ENCODE data around the gene ACBD6.
A peak's percentile ranks its signal among the peaks of the same experiment; 100 is the strongest.

The ACBD6 gene

GRCh38 chr1:180264595-180264994 is 237.8 kb downstream of the ACBD6 start:
- TF ChIP-seq Cebpa-rat (IDR thresholded peaks at IDR 0.05): no peak
- Histone ChIP-seq H3K4me1 (peaks cover 32% of the 10 kb centered on the region), H4K20me1 (no peaks in the 10 kb centered on the region), H3K4me2 (no peak overlapping the region), H3K4me3 (no peak overlapping the region), H3K27ac (no peak overlapping the region), H3K27me3 (no peaks in the 10 kb centered on the region), H3K9me3 (no peaks in the 10 kb centered on the region), H3K9ac (no peak overlapping the region), H3K36me3 (no peaks in the 10 kb centered on the region)

DNA sequence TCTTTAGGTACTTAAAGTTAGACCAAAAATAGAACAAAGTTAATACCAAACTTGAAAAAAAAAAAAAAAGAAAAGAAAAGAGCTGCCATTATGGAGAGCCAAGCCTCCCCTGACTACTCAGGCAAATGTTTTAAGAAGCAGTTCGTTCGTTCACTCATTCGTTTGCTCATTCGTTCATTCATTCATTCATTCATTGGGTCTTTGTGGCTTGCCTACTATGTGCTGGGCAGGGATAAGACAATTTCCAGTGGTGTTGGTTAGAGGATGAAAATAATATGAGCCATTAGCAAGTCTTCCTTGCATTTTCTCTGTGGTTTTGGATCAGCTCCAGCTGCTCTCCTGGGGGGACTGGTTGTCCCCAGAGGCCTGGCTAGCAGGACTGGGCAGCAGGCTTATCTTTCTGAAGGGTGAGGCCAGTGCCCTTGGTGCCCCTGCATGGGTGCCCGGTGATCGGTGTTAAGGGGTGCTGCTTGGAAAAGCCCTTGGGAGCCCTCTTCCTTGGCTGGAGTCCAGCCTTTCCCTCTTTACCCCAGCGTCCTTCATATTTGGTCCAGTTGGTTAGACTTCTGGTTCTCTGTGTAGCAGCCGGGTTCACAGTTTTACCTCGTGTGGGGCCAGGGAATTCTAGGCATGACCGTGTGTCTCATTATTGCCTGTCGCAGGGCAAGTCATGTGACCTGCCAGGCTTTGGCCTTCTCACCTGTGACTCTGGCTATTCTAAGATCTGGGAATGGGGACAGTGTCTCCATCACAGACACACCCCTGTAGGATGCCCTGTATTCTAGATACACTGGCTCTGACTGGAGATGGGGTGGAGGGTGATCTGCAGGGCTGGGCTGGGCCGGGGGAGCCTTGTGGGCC is 239.5 kb downstream of the ACBD6 start:
- Histone ChIP-seq H3K4me3 (no peak overlapping the region), H3K4me1 (peaks cover 32% of the 10 kb centered on the region), H4K20me1 (no peaks in the 10 kb centered on the region), H3K4me2 (peak overlapping the region; percentile 28; the same call in 1 of the 2 replicates), H3K9me3 (no peaks in the 10 kb centered on the region), H3K27me3 (no peaks in the 10 kb centered on the region), H3K36me3 (no peaks in the 10 kb centered on the region), H3K9ac (no peak overlapping the region), H3K27ac (no peak overlapping the region)
- no peak for TF ChIP-seq Cebpa-rat (IDR thresholded peaks at IDR 0.05)

DNA sequence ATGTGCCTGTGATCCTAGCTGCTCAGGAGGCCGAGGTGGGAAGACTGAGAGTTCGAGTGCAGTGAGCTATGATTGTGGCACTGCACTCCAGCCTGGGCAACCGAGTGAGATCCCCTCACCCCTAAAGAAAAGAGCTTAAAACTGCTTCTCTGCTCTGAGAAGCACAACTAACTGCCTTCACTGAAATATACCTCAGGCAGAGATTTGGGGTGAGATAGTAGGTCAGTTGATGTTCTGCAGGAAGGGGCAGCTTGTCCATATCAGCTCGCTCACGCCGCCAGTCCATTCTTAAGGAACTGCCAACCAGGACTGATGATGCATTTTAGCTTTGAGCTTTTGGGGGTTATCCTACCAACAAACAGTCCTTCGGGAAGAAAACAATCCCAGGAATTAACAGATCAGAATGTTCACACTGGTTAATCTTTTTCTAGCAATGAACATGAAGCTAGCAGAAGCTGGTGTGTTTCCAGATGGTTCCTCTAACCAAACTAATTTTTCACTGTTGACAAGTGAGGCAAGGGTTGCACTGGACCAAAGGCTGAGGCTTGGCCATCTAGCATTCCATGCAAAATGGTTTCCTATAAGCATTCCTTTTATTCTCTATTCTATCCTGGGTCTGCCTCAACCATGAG is 240.7 kb downstream of the ACBD6 start:
- H3K9ac ChIP-seq: no peak overlapping the region
- no peak overlapping the region for H3K4me2 ChIP-seq
- no peaks in the 10 kb centered on the region for H4K20me1 ChIP-seq
- no peak overlapping the region for H3K4me3 ChIP-seq
- peaks cover 20% of the 10 kb centered on the region for H3K4me1 ChIP-seq
- H3K9me3 ChIP-seq: no peaks in the 10 kb centered on the region
- no peaks in the 10 kb centered on the region for H3K36me3 ChIP-seq
- no peak overlapping the region for H3K27ac ChIP-seq
- no peaks in the 10 kb centered on the region for H3K27me3 ChIP-seq
- TF ChIP-seq Cebpa-rat (IDR thresholded peaks at IDR 0.05): no peak

DNA sequence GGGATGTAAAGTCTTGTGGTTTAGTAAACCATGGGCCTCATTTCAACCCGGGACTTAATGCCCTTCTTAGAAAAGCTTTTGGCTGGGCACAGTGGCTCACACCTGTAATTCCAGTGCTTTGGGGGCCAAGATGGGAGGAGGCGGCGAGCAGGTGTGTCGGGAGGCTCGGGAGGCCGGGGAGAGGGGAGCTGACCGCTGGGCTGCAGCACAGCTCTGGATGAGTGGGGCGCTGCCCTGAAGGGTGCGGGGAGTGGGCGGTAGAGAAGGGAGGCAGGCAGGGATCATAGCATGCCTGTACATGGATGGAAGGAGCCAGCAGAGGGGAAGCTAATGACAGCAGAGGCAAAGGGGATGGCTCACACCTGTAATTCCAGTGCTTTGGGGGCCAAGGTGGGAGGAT is 241.3 kb downstream of the ACBD6 start:
- Histone ChIP-seq H3K9ac (no peak overlapping the region), H3K36me3 (no peaks in the 10 kb centered on the region), H3K27ac (no peak overlapping the region), H3K27me3 (no peaks in the 10 kb centered on the region), H3K9me3 (no peaks in the 10 kb centered on the region), H3K4me1 (peaks cover 14% of the 10 kb centered on the region), H3K4me3 (no peak overlapping the region), H4K20me1 (0 out of 2 replicates have a peak, but pooled peaks cover 2% of the 10 kb centered on the region), H3K4me2 (no peak overlapping the region)
- no peak for TF ChIP-seq Cebpa-rat (IDR thresholded peaks at IDR 0.05)

- H3K9me3 ChIP-seq: no peaks in the 10 kb centered on the region
- H3K36me3 ChIP-seq: no peaks in the 10 kb centered on the region
- H3K9ac ChIP-seq: no peak overlapping the region
- H3K4me1 ChIP-seq: peaks cover 14% of the 10 kb centered on the region
- TF ChIP-seq Cebpa-rat (IDR thresholded peaks at IDR 0.05): no peak
- 0 out of 2 replicates have a peak, but pooled peaks cover 5% of the 10 kb centered on the region for H4K20me1 ChIP-seq
- no peaks in the 10 kb centered on the region for H3K27me3 ChIP-seq
- H3K4me3 ChIP-seq: no peak overlapping the region
- no peak overlapping the region for H3K4me2 ChIP-seq
- H3K27ac ChIP-seq: no peak overlapping the region
Observed at GRCh38 chr1:180260541-180260940, 241.8 kb downstream of the ACBD6 start.

DNA sequence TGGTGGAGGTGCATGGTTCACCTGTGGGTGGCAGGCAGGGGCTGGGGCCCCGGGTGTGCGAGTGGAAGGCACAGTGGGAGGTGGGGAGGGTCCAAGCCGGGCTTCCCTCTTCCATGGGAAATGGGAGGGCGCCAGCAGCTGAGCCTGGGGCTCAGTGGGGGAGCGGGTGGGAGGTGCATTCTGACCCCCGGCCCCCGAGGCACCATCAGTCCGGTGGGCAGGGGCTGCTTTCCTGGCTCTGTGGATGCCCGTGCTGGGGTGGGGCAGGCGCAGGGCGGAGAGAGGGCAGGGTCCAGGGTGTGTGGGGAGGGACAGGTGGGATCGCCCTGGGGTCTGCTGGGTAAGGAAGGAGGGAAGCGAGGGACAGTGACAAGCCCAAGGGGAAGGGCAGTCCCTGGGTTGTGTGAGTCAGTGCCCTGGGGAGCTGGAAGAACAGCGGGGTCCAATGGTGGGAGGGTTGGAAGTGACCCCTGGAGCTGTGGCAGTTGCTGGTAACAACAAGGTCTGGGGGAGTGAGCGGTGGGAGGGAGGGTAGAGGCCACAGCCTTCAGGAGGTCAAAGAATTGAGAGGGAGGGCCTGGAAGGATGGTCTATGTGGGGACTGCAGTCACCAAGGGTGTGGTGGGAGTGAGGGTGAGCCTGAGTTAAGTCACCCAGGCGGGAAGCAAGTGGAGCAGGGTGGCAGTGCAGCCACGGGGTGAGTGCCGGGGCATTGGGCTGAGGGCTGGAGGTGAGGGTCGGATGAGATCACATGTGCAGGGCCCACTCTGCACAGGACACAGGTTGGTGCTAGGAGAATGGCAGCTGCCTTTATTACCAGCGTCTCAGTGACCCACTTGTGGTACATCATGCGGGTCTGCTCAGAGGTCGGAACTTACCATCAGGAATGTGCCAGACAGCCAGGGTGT is 242.7 kb downstream of the ACBD6 start:
- no peak for TF ChIP-seq Cebpa-rat (IDR thresholded peaks at IDR 0.05)
- H3K9ac ChIP-seq: no peak overlapping the region
- no peak overlapping the region for H3K4me2 ChIP-seq
- no peak overlapping the region for H3K4me3 ChIP-seq
- H3K27me3 ChIP-seq: no peaks in the 10 kb centered on the region
- no peaks in the 10 kb centered on the region for H3K9me3 ChIP-seq
- H3K27ac ChIP-seq: no peak overlapping the region
- H4K20me1 ChIP-seq: peaks cover 5% of the 10 kb centered on the region; the same call in 1 of the 2 replicates
- H3K36me3 ChIP-seq: no peaks in the 10 kb centered on the region
- H3K4me1 ChIP-seq: peaks cover 22% of the 10 kb centered on the region

DNA sequence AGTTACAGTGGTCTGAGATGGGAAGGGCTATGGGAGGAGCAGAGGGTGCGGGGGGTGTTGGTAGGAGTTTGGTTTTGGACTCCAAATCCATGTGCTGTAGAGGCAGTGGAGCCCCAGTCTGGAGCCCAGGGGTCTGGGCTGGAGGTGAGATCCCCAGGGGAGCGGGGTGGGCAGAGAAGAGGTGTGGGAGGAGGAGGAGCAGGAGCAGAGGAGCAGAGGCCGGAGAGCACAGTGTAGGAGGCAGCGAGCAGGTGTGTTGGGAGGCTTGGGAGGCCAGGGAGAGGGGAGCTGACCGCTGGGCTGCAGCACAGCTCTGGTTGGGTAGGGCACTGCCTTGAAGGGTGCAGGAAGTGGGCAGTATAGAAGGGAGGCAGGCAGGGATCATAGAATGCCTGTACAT is 243.4 kb downstream of the ACBD6 start:
- no peak overlapping the region for H3K27ac ChIP-seq

GRCh38 chr1:180258290-180258689 is 244.1 kb downstream of the ACBD6 start:
- TF ChIP-seq Cebpa-rat (IDR thresholded peaks at IDR 0.05): no peak
- H3K27ac ChIP-seq: no peak overlapping the region
- H3K9me3 ChIP-seq: no peaks in the 10 kb centered on the region
- peaks cover 22% of the 10 kb centered on the region for H3K4me1 ChIP-seq
- no peaks in the 10 kb centered on the region for H3K27me3 ChIP-seq
- no peaks in the 10 kb centered on the region for H3K36me3 ChIP-seq
- no peak overlapping the region for H3K4me2 ChIP-seq
- H4K20me1 ChIP-seq: peaks cover 5% of the 10 kb centered on the region; the same call in 1 of the 2 replicates
- H3K9ac ChIP-seq: no peak overlapping the region
- no peak overlapping the region for H3K4me3 ChIP-seq

More for the DNA sequence above, 243.4 kb downstream of the ACBD6 start:
- Histone ChIP-seq H4K20me1 (peaks cover 5% of the 10 kb centered on the region; the same call in 1 of the 2 replicates), H3K9me3 (no peaks in the 10 kb centered on the region), H3K27me3 (no peaks in the 10 kb centered on the region), H3K4me3 (no peak overlapping the region), H3K4me1 (peaks cover 22% of the 10 kb centered on the region), H3K4me2 (no peak overlapping the region), H3K9ac (no peak overlapping the region), H3K36me3 (no peaks in the 10 kb centered on the region)
- no peak for TF ChIP-seq Cebpa-rat (IDR thresholded peaks at IDR 0.05)

DNA sequence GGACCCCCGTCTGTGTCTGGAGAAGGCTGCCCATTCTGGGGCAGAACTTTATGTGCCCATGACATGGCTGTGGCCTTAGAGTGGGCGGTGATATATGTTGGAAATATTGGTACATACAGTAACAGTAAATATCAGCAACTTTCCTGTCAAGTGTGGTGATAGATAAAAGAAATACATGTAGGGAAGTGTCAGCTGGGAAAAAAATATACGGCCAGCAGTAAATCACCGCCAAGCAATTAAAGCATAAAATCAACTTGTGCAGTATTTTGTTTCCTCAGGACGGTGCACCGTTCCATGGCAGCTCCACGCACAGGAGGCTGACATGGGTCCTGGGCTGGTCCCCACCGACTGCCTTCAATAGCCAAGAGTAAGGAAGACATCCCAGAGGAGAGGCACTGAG is 244.9 kb downstream of the ACBD6 start:
- no peak overlapping the region for H3K4me2 ChIP-seq
- no peak overlapping the region for H3K4me3 ChIP-seq
- no peaks in the 10 kb centered on the region for H3K9me3 ChIP-seq
- H3K9ac ChIP-seq: no peak overlapping the region
- H4K20me1 ChIP-seq: peaks cover 5% of the 10 kb centered on the region; the same call in 1 of the 2 replicates
- TF ChIP-seq Cebpa-rat (IDR thresholded peaks at IDR 0.05): no peak
- H3K27ac ChIP-seq: no peak overlapping the region
- H3K27me3 ChIP-seq: no peaks in the 10 kb centered on the region
- H3K4me1 ChIP-seq: peaks cover 15% of the 10 kb centered on the region
- no peaks in the 10 kb centered on the region for H3K36me3 ChIP-seq
